ENCODE data around the gene MAN1C1. TPM values are rescaled to one million over a fixed set of nuclear protein-coding genes. Genes with fewer than 3 reads are reported as not detected.

The MAN1C1 gene
- total and polyA plus RNA-seq, 2 donors (not counting 3 experiments of a cell fraction or from before 2014, with no cell fraction given): 1.5 to 4.0 TPM

DNA sequence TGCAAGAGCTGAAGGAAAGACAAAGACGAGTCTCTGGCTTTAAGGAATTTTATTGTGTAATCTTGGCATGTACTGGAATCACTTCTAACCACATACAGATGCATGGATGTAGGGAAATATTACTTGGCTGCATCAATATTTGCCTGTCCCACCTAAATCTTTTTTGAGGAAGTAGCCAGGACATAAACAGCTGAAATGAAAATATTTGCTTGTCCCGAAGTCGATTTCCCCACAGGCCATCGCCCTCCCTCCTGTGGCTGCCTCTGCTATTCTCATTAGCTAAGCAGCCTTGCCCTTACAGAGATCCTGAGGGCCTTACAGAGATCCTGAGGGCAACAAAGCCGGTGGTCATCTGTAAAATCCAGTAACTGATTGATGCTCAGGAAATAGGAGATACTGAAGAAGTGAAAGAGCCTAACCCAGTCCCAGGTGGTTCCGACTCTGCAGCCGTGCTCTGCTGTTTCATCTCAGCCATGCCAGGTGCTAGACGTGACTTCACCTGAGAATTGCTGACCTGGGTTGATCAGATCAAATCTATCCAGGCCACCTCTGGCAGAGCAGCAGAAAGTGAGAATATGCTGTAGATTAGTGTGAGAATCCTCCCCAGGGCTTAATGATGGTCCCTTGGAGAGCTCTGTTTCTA, 25.5 kb downstream of the MAN1C1 start:
- Histone ChIP-seq H3K9me1 (replicated peaks; ENCODE audit: control insufficient read depth, extremely low read depth, insufficient read depth, low read length) (no peaks in the 10 kb centered on the region), H3K9me3 (replicated peaks; ENCODE audit: control insufficient read depth, insufficient read depth, low read length) (no peaks in the 10 kb centered on the region), H3K79me2 (ENCODE audit: control insufficient read depth, insufficient read depth, low read length) (no peaks in the 10 kb centered on the region), H3K36me3 (ENCODE audit: control insufficient read depth in 2 of 2, extremely low read depth in 1 of 2, insufficient read depth in 2 of 2, low read length in 2 of 2) (no peaks in the 10 kb centered on the region), H3K9ac (replicated peaks; ENCODE audit: extremely low read depth, insufficient read depth, low read length) (no peak overlapping the region), H3K4me1 (ENCODE audit: control insufficient read depth, extremely low read depth, insufficient read depth, low read length) (peaks cover 6% of the 10 kb centered on the region), H3K27me3 (ENCODE audit: control insufficient read depth in 2 of 2, insufficient read depth in 2 of 2, low read length in 2 of 2) (peaks cover 20 to 22% of the 10 kb centered on the region in 2 experiments), H2AFZ (ENCODE audit: low read depth, low read length) (no peak overlapping the region), H3K4me2 (ENCODE audit: insufficient read depth, low read length) (peak overlapping the region; percentile 35), H3K4me3 (replicated peaks in 1 of 3; ENCODE audit: insufficient read depth in 1 of 3, low read depth in 1 of 3, low read length in 3 of 3) (no peak overlapping the region), H4K20me1 (replicated peaks; ENCODE audit: control insufficient read depth, extremely low read depth, insufficient read depth, low read length) (no peaks in the 10 kb centered on the region), H3K27ac (ENCODE audit: insufficient read depth, low read depth, low read length) (no peak overlapping the region)
- DNase-seq (ENCODE audit: low read depth, low spot score) (peak; percentile 8), FAIRE-seq (no peak)
- POLR2A ChIA-PET: no interaction called here
- CTCF ChIA-PET: interaction anchor here (0.9 to 2.2 kb wide), 9 partner anchors 17 to 168 kb away, joined by 3 to 10 read pairs (median 3); no protein-coding TSS in a partner anchor
- no TSS peak for BruUV-seq (replicated peaks)
- dilution Hi-C loops (cut with MboI; ENCODE audit: extremely low pct_ligation_motif_present, low sequenced_read_pairs) (no loop called here), intact Hi-C loops (cut with micrococcal nuclease) (no loop called here)
- TF ChIP-seq POLR2A (IDR thresholded peaks at IDR 0.05; ENCODE audit: low read depth, low read length) (no peak), POLR2AphosphoS5 (IDR thresholded peaks at IDR 0.05; ENCODE audit: insufficient read depth, low read depth, low read length) (no peak)
- TF ChIP-seq, protein P1, sequence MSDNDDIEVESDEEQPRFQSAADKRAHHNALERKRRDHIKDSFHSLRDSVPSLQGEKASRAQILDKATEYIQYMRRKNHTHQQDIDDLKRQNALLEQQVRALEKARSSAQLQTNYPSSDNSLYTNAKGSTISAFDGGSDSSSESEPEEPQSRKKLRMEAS (IDR thresholded peaks at IDR 0.05; ENCODE audit: insufficient read depth, insufficient read length): no peak

DNA sequence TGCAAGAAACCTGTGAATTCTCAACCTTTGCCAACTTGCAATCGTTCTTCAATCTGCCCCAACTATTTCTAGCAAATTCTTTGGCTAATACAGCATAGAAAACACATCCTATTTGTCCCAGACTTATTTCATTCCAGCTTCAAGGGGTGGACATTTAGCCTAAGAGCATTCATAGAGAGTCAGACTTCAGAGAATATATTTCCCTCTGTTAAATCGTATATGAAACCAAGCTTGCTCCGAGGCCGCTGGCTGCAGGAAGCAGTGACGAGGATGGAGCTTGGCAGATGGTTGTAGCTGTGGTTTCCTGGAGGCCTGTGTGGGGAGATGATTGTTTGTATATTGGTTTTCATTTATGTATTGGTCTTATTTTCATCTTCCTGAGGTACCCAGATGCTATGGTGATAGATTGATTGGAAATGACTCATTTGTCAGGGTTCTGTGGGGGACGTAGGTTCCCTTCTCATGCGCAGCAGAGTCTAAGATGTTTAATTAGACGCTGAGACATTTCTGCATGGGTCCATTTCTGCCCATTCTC, 26.1 kb downstream of the MAN1C1 start:
- intact Hi-C loops (cut with micrococcal nuclease) (no loop called here), dilution Hi-C loops (cut with MboI; ENCODE audit: extremely low pct_ligation_motif_present, low sequenced_read_pairs) (no loop called here)
- Histone ChIP-seq H3K9ac (replicated peaks; ENCODE audit: extremely low read depth, insufficient read depth, low read length) (no peak overlapping the region), H3K9me1 (replicated peaks; ENCODE audit: control insufficient read depth, extremely low read depth, insufficient read depth, low read length) (no peaks in the 10 kb centered on the region), H3K27ac (ENCODE audit: insufficient read depth, low read depth, low read length) (no peak overlapping the region), H3K4me3 (replicated peaks in 1 of 3; ENCODE audit: insufficient read depth in 1 of 3, low read depth in 1 of 3, low read length in 3 of 3) (no peak overlapping the region), H3K4me1 (ENCODE audit: control insufficient read depth, extremely low read depth, insufficient read depth, low read length) (peaks cover 6% of the 10 kb centered on the region), H3K9me3 (replicated peaks; ENCODE audit: control insufficient read depth, insufficient read depth, low read length) (no peaks in the 10 kb centered on the region), H3K4me2 (ENCODE audit: insufficient read depth, low read length) (peak overlapping the region; percentile 35), H4K20me1 (replicated peaks; ENCODE audit: control insufficient read depth, extremely low read depth, insufficient read depth, low read length) (no peaks in the 10 kb centered on the region), H2AFZ (ENCODE audit: low read depth, low read length) (no peak overlapping the region), H3K27me3 (ENCODE audit: control insufficient read depth in 2 of 2, insufficient read depth in 2 of 2, low read length in 2 of 2) (peaks cover 20 to 22% of the 10 kb centered on the region in 2 experiments), H3K79me2 (ENCODE audit: control insufficient read depth, insufficient read depth, low read length) (no peaks in the 10 kb centered on the region), H3K36me3 (ENCODE audit: control insufficient read depth in 2 of 2, extremely low read depth in 1 of 2, insufficient read depth in 2 of 2, low read length in 2 of 2) (no peaks in the 10 kb centered on the region)
- CTCF ChIA-PET: interaction anchor here (0.9 to 2.2 kb wide), 9 partner anchors 17 to 167 kb away, joined by 3 to 10 read pairs (median 3); no protein-coding TSS in a partner anchor
- TF ChIP-seq, protein P2, sequence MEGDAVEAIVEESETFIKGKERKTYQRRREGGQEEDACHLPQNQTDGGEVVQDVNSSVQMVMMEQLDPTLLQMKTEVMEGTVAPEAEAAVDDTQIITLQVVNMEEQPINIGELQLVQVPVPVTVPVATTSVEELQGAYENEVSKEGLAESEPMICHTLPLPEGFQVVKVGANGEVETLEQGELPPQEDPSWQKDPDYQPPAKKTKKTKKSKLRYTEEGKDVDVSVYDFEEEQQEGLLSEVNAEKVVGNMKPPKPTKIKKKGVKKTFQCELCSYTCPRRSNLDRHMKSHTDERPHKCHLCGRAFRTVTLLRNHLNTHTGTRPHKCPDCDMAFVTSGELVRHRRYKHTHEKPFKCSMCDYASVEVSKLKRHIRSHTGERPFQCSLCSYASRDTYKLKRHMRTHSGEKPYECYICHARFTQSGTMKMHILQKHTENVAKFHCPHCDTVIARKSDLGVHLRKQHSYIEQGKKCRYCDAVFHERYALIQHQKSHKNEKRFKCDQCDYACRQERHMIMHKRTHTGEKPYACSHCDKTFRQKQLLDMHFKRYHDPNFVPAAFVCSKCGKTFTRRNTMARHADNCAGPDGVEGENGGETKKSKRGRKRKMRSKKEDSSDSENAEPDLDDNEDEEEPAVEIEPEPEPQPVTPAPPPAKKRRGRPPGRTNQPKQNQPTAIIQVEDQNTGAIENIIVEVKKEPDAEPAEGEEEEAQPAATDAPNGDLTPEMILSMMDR (IDR thresholded peaks at IDR 0.05; ENCODE audit: extremely low read depth in 1 of 2, insufficient read depth in 1 of 2, low read depth in 1 of 2, low read length in 2 of 2): no peak
- TF ChIP-seq GATA2 (IDR thresholded peaks at IDR 0.05; ENCODE audit: insufficient read depth, insufficient read length, low read depth, low read length) (no peak), EZH2 (IDR thresholded peaks at IDR 0.05; ENCODE audit: borderline replicate concordance, low read depth, low read length, severe bottlenecking) (no peak), POLR2AphosphoS5 (IDR thresholded peaks at IDR 0.05; ENCODE audit: insufficient read depth, low read depth, low read length) (no peak), POLR2A (IDR thresholded peaks at IDR 0.05; ENCODE audit: low read depth, low read length) (no peak), MYC (IDR thresholded peaks at IDR 0.05; ENCODE audit: low read depth, low read length) (no peak), JUN (IDR thresholded peaks at IDR 0.05; ENCODE audit: borderline replicate concordance, insufficient read depth, insufficient read length, low read depth) (peak; percentile 58), FOS (IDR thresholded peaks at IDR 0.05; ENCODE audit: borderline replicate concordance, insufficient read depth, low read length) (peak; percentile 51)
- TF ChIP-seq, protein P1 (IDR thresholded peaks at IDR 0.05; ENCODE audit: insufficient read depth, insufficient read length): no peak
- FAIRE-seq: peak; percentile 84
- DNase-seq (ENCODE audit: low read depth, low spot score): peak; percentile 69
- POLR2A ChIA-PET: interaction anchor here (0.5 kb wide), 1 partner anchor 206 kb away, joined by 5 read pairs; no protein-coding TSS in a partner anchor
- BruUV-seq (replicated peaks): no TSS peak

Measured in endothelial cell of umbilical vein (primary cell).